ENCODE measurements around the gene RAMP1. TPM values are rescaled to one million over a fixed set of nuclear protein-coding genes. Genes with fewer than 3 reads are reported as not detected.

RAMP1 gene
- total and polyA plus RNA-seq, 9 of the 15 experiments (the other 6 are each of a cell fraction or from before 2014, with no cell fraction given) = 0.72 to 0.77 TPM; not detected in 7

GRCh38 chr2:237872178-237872887, 12.9 kb downstream of the RAMP1 start:
- Histone ChIP-seq H3K4me2 (ENCODE audit: insufficient read depth, low read length) (no peak overlapping the region), H3K27ac (ENCODE audit: extremely low read depth, low read depth, low read length) (no peak overlapping the region), H3K4me1 (replicated peaks in 1 of 2; ENCODE audit: control insufficient read depth in 2 of 2, insufficient read depth in 2 of 2, low read length in 2 of 2) (peaks cover 0 to 6% of the 10 kb centered on the region in 2 experiments; a peak in 1 of 5 replicates), H3K27me3 (ENCODE audit: control insufficient read depth in 2 of 2, insufficient read depth in 2 of 2, low read length in 2 of 2) (peaks cover 36 to 90% of the 10 kb centered on the region in 2 experiments), H4K20me1 (replicated peaks; ENCODE audit: control insufficient read depth, insufficient read depth, low read length) (peaks cover 5% of the 10 kb centered on the region; the same call in 1 of the 2 replicates), H3K79me2 (ENCODE audit: control insufficient read depth, insufficient read depth, low read length) (no peaks in the 10 kb centered on the region), H3K4me3 (no peak overlapping the region), H2AFZ (ENCODE audit: low read depth, low read length) (no peak overlapping the region), H3K9me3 (replicated peaks; ENCODE audit: control insufficient read depth, insufficient read depth, low read depth, low read length) (no peaks in the 10 kb centered on the region), H3K9ac (ENCODE audit: insufficient read depth in 1 of 2, low read depth in 2 of 2, low read length in 2 of 2) (no peak overlapping the region), H3K9me1 (ENCODE audit: control insufficient read depth, insufficient read depth, low read length) (no peaks in the 10 kb centered on the region), H3K36me3 (ENCODE audit: control insufficient read depth, insufficient read depth, low read length) (no peaks in the 10 kb centered on the region)
- POLR2A ChIA-PET = no interaction called here
- in situ Hi-C loops (cut with MboI) = loop anchor here (25.0 kb wide), 1 partner anchor 390 kb away; no protein-coding TSS in a partner anchor
- peak; percentile 5 for TF ChIP-seq ZFP36 (IDR thresholded peaks at IDR 0.05; ENCODE audit: low read depth, low read length, partially characterized antibody)
- no peak for TF ChIP-seq KLF10 (CRISPR knock-in tag; IDR thresholded peaks at IDR 0.05)
- DNase-seq (ENCODE audit: extremely low read depth in 1 of 4, low spot score in 3 of 4) = no peak
- intact Hi-C loops (cut with micrococcal nuclease) = no loop called here
- no peak for ATAC-seq
- FAIRE-seq = no peak
- no TSS peak for BruUV-seq (replicated peaks)
- CTCF ChIA-PET (ENCODE audit: low intra/inter-chr PET ratio) = no interaction called here
- WGBS (ENCODE audit: insufficient coverage, low coverage, missing lambda C conversion rate) = 6% methylated on average over 13 of the region's 19 CpGs

GRCh38 chr2:237873421-237873831, 14.0 kb downstream of the RAMP1 start:
- Histone ChIP-seq H3K9me3 (replicated peaks; ENCODE audit: control insufficient read depth, insufficient read depth, low read depth, low read length) (no peaks in the 10 kb centered on the region), H2AFZ (ENCODE audit: low read depth, low read length) (no peak overlapping the region), H3K4me3 (no peak overlapping the region), H3K9ac (ENCODE audit: insufficient read depth in 1 of 2, low read depth in 2 of 2, low read length in 2 of 2) (no peak overlapping the region), H3K36me3 (ENCODE audit: control insufficient read depth, insufficient read depth, low read length) (no peaks in the 10 kb centered on the region), H3K4me2 (ENCODE audit: insufficient read depth, low read length) (no peak overlapping the region), H3K79me2 (ENCODE audit: control insufficient read depth, insufficient read depth, low read length) (no peaks in the 10 kb centered on the region), H3K27ac (ENCODE audit: extremely low read depth, low read depth, low read length) (no peak overlapping the region), H4K20me1 (replicated peaks; ENCODE audit: control insufficient read depth, insufficient read depth, low read length) (peaks cover 5% of the 10 kb centered on the region; the same call in 1 of the 2 replicates), H3K9me1 (ENCODE audit: control insufficient read depth, insufficient read depth, low read length) (no peaks in the 10 kb centered on the region), H3K27me3 (ENCODE audit: control insufficient read depth in 2 of 2, insufficient read depth in 2 of 2, low read length in 2 of 2) (peaks cover 34 to 97% of the 10 kb centered on the region in 2 experiments), H3K4me1 (replicated peaks in 1 of 2; ENCODE audit: control insufficient read depth in 2 of 2, insufficient read depth in 2 of 2, low read length in 2 of 2) (peaks cover 0 to 16% of the 10 kb centered on the region in 2 experiments; a peak in 2 of 5 replicates)
- CTCF ChIA-PET (ENCODE audit: low intra/inter-chr PET ratio) = no interaction called here
- intact Hi-C loops (cut with micrococcal nuclease) = no loop called here
- no TSS peak for BruUV-seq (replicated peaks)
- POLR2A ChIA-PET = interaction anchor here (0.6 kb wide), 1 partner anchor 12 kb away, joined by 3 read pairs; no protein-coding TSS in a partner anchor
- in situ Hi-C loops (cut with MboI) = loop anchor here (25.0 kb wide), 1 partner anchor 389 kb away; no protein-coding TSS in a partner anchor
- no peak for FAIRE-seq
- peak; percentile 38; the same call in 1 of the 3 replicates for ATAC-seq
- 3% methylated on average over 10 of the region's 11 CpGs for WGBS (ENCODE audit: insufficient coverage, low coverage, missing lambda C conversion rate)
- no peak for DNase-seq (ENCODE audit: extremely low read depth in 1 of 4, low spot score in 3 of 4)
- TF ChIP-seq, protein P1, sequence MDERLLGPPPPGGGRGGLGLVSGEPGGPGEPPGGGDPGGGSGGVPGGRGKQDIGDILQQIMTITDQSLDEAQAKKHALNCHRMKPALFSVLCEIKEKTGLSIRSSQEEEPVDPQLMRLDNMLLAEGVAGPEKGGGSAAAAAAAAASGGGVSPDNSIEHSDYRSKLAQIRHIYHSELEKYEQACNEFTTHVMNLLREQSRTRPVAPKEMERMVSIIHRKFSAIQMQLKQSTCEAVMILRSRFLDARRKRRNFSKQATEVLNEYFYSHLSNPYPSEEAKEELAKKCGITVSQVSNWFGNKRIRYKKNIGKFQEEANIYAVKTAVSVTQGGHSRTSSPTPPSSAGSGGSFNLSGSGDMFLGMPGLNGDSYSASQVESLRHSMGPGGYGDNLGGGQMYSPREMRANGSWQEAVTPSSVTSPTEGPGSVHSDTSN (CRISPR knock-in tag; IDR thresholded peaks at IDR 0.05; ENCODE audit: low read depth) = no peak
- TF ChIP-seq, protein P1 (tag; conservative IDR thresholded peaks at IDR 0.05; ENCODE audit: low read depth) = 0 out of 2 replicates have a peak, but pooled peaks have one; percentile 22
- TF ChIP-seq MEIS2 (IDR thresholded peaks at IDR 0.05; ENCODE audit: partially characterized antibody) (peak; percentile 32), L3MBTL2 (IDR thresholded peaks at IDR 0.05) (peak; percentile 27; the same call in 1 of the 2 replicates), HNRNPLL (IDR thresholded peaks at IDR 0.05; ENCODE audit: low read depth, low read length, poor library complexity, severe bottlenecking) (peak; percentile 56)
- TF ChIP-seq, protein P2, sequence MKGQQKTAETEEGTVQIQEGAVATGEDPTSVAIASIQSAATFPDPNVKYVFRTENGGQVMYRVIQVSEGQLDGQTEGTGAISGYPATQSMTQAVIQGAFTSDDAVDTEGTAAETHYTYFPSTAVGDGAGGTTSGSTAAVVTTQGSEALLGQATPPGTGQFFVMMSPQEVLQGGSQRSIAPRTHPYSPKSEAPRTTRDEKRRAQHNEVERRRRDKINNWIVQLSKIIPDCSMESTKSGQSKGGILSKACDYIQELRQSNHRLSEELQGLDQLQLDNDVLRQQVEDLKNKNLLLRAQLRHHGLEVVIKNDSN (CRISPR knock-in tag; IDR thresholded peaks at IDR 0.05) = no peak
